Esophagus (tissue), 2 donors: ENCODE data around the gene SYNPO2. TPM values are rescaled to one million over a fixed set of nuclear protein-coding genes. Genes with fewer than 3 reads are reported as not detected.

Source experiments
- H3K27ac ChIP-seq, 2 donors: one replicate each; pipeline ENCODE4 v1.5.1; 2013; ENCODE audit warnings: low read depth in 2 of 2, mild to moderate bottlenecking in 2 of 2, inconsistent platforms in 1 of 2, low read length in 1 of 2, moderate library complexity in 1 of 2
- H3K27me3 ChIP-seq, 2 donors: one replicate each; pipeline ENCODE4 v1.6.1; 2013; ENCODE audit warnings: low read length in 2 of 2, control low read depth in 1 of 2, mild to moderate bottlenecking in 1 of 2; ENCODE audit not compliant: insufficient read depth in 2 of 2, control insufficient read depth in 1 of 2
- H3K36me3 ChIP-seq, 2 donors: one replicate each; pipeline ENCODE4 v1.6.1; 2013; ENCODE audit warnings: low read length in 1 of 2; ENCODE audit not compliant: control insufficient read depth in 2 of 2, insufficient read depth in 2 of 2
- H3K4me1 ChIP-seq, 2 donors: one replicate each; pipeline ENCODE4 v1.6.1; 2013; ENCODE audit warnings: low read length in 1 of 2; ENCODE audit not compliant: control insufficient read depth in 2 of 2, insufficient read depth in 2 of 2
- H3K4me3 ChIP-seq, 2 donors: one replicate each; pipeline ENCODE4 v1.5.1; 2013; ENCODE audit warnings: low read length in 2 of 2, mild to moderate bottlenecking in 2 of 2, low read depth in 1 of 2, moderate library complexity in 1 of 2
- H3K9me3 ChIP-seq, 2 donors: one replicate each; pipeline ENCODE4 v1.6.1; 2013; ENCODE audit warnings: mild to moderate bottlenecking in 2 of 2, low read depth in 1 of 2, low read length in 1 of 2, moderate library complexity in 1 of 2; ENCODE audit not compliant: control insufficient read depth in 2 of 2, insufficient read depth in 1 of 2
- WGBS, 2 donors: extraction: QIAGEN DNeasy Blood & Tissue Kit; methylation state at CpG; one replicate each; pipeline ENCODE4 v1.1.7; 2013; 5-methylcytosine and 5-hydroxymethylcytosine counted together
- polyA plus RNA-seq, 2 donors: library from polyadenylated mRNA; stranded (reverse); fragments of 200-250 nt; gene quantifications; one replicate each; pipeline ENCODE4 v1.2.3, GENCODE V29; 2013
- donor health status: healthy with polysubstance abuse.
- donor health status: Bipolar disorder and iron deficiency.

SYNPO2 gene
- polyA plus RNA-seq, 2 donors, result 22.0 to 46.9 TPM

DNA sequence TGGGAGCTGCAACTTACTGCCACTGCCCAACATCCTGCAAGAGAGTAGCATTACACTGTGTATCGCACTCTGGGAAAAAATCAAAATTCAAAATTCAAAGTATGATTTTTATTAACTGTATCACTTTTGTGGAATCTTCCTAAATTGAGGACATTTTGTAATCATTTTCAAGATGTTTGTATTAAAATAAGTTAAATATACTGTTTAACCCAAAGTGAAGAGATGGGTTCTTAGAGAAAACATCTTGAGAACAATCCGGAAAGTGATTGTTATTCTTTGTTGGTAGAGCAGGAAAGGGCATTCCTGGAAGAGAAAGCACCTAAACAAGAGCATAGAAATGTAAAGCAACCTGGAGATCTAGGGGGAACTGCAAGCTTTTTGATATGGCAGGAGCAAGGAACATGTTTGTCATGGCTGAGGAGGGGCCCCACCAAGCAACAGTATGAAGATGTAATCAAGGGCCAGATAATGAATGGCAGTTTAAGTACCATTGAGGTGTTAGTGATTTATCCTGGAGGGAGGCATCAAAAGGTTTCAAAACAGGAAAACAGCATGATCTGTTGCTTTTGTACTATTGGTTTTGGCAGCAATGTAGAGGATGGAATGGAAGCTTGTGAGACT is 38.7 kb upstream of the SYNPO2 start:
- H3K4me3 ChIP-seq, result peak overlapping the region in 1 of 2 donors; percentile 73
- no peaks in the 10 kb centered on the region for H3K4me1 ChIP-seq
- WGBS, 2 donors, result 95 to 99% methylated on average over 2 of the region's 2 CpGs
- no peaks in the 10 kb centered on the region for H3K27me3 ChIP-seq
- no peak overlapping the region for H3K27ac ChIP-seq
- H3K9me3 ChIP-seq, result no peaks in the 10 kb centered on the region
- H3K36me3 ChIP-seq, result no peaks in the 10 kb centered on the region

GRCh38 chr4:118850488-118851173 is 38.0 kb upstream of the SYNPO2 start:
- Histone ChIP-seq H3K4me3 (peak overlapping the region; percentile 34 to 73), H3K36me3 (no peaks in the 10 kb centered on the region), H3K4me1 (no peaks in the 10 kb centered on the region), H3K27me3 (no peaks in the 10 kb centered on the region), H3K27ac (peak overlapping the region; percentile 1 to 22), H3K9me3 (no peaks in the 10 kb centered on the region)
- 22 to 29% methylated on average over 8 of the region's 8 CpGs for WGBS, 2 donors

- Histone ChIP-seq H3K36me3 (no peaks in the 10 kb centered on the region), H3K4me3 (no peak overlapping the region), H3K27me3 (no peaks in the 10 kb centered on the region), H3K27ac (no peak overlapping the region), H3K4me1 (no peaks in the 10 kb centered on the region), H3K9me3 (no peaks in the 10 kb centered on the region)
- WGBS, 2 donors, result 65 to 79% methylated on average over 2 of the region's 2 CpGs
Observed at GRCh38 chr4:118857760-118858159, 30.9 kb upstream of the SYNPO2 start.

DNA sequence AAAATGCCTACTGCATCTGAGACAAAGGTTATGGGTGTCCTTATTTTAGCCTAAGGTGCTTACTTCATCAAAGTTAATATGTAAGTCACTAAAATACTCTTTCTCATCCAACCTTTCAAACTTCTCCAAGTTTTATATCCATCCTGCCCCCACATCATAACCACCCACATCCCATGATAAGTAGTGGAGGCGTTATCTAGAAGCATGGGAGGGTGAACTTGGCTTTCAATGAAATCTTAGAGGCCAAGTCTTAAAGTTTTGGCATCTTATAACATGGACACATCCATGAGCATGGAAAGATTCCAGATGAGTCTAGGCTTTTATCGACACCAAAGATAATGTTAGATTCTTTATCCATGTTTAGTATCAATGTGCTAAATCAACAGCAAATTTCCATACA is 29.9 kb upstream of the SYNPO2 start:
- Histone ChIP-seq H3K4me1 (no peaks in the 10 kb centered on the region), H3K36me3 (no peaks in the 10 kb centered on the region), H3K4me3 (no peak overlapping the region), H3K27ac (no peak overlapping the region), H3K27me3 (no peaks in the 10 kb centered on the region), H3K9me3 (no peaks in the 10 kb centered on the region)
- 83 to 90% methylated on average over 2 of the region's 2 CpGs for WGBS, 2 donors

GRCh38 chr4:118865091-118865708 is 23.5 kb upstream of the SYNPO2 start:
- Histone ChIP-seq H3K4me3 (no peak overlapping the region), H3K27me3 (no peaks in the 10 kb centered on the region), H3K4me1 (no peaks in the 10 kb centered on the region), H3K27ac (no peak overlapping the region), H3K9me3 (no peaks in the 10 kb centered on the region), H3K36me3 (no peaks in the 10 kb centered on the region)
- 17 to 19% methylated on average over 5 of the region's 5 CpGs for WGBS, 2 donors

GRCh38 chr4:118866442-118866841 is 22.2 kb upstream of the SYNPO2 start:
- H3K27me3 ChIP-seq, result no peaks in the 10 kb centered on the region
- WGBS, 2 donors, result 75 to 86% methylated on average over 1 of the region's 1 CpG
- H3K27ac ChIP-seq, result no peak overlapping the region
- no peaks in the 10 kb centered on the region for H3K4me1 ChIP-seq
- no peak overlapping the region for H3K4me3 ChIP-seq
- no peaks in the 10 kb centered on the region for H3K9me3 ChIP-seq
- H3K36me3 ChIP-seq, result no peaks in the 10 kb centered on the region

GRCh38 chr4:118867311-118868067 is 21.2 kb upstream of the SYNPO2 start:
- no peak overlapping the region for H3K27ac ChIP-seq
- 70 to 86% methylated on average over 3 of the region's 3 CpGs for WGBS, 2 donors
- H3K9me3 ChIP-seq, result no peaks in the 10 kb centered on the region
- H3K27me3 ChIP-seq, result no peaks in the 10 kb centered on the region
- no peaks in the 10 kb centered on the region for H3K36me3 ChIP-seq
- H3K4me1 ChIP-seq, result no peaks in the 10 kb centered on the region
- H3K4me3 ChIP-seq, result no peak overlapping the region

- no peak overlapping the region for H3K27ac ChIP-seq
- H3K36me3 ChIP-seq, result no peaks in the 10 kb centered on the region
- no peaks in the 10 kb centered on the region for H3K27me3 ChIP-seq
- WGBS, 2 donors, result 45 to 50% methylated on average over 2 of the region's 2 CpGs
- no peak overlapping the region for H3K4me3 ChIP-seq
- H3K4me1 ChIP-seq, result no peaks in the 10 kb centered on the region
- H3K9me3 ChIP-seq, result no peaks in the 10 kb centered on the region
Observed at GRCh38 chr4:118869808-118870342, 18.8 kb upstream of the SYNPO2 start.

- Histone ChIP-seq H3K27ac (no peak overlapping the region), H3K4me3 (no peak overlapping the region), H3K36me3 (no peaks in the 10 kb centered on the region), H3K27me3 (no peaks in the 10 kb centered on the region), H3K9me3 (no peaks in the 10 kb centered on the region), H3K4me1 (no peaks in the 10 kb centered on the region)
- 62 to 77% methylated on average over 4 of the region's 4 CpGs for WGBS, 2 donors
Observed at GRCh38 chr4:118872181-118872580, 16.5 kb upstream of the SYNPO2 start.
